Cortex of kidney (tissue), 1 donor: ENCODE data around the gene WFDC10A.
"Not testable (repeated sequence)": the region's sequence is repeated elsewhere in the genome, so short reads cannot be mapped to it uniquely, and the experiment has no call there.

Experiments
- DNase-seq: peaks from one replicate; lab custom pipeline; 2025; lab: John Stamatoyannopoulos, UW

WFDC10A gene

DNA sequence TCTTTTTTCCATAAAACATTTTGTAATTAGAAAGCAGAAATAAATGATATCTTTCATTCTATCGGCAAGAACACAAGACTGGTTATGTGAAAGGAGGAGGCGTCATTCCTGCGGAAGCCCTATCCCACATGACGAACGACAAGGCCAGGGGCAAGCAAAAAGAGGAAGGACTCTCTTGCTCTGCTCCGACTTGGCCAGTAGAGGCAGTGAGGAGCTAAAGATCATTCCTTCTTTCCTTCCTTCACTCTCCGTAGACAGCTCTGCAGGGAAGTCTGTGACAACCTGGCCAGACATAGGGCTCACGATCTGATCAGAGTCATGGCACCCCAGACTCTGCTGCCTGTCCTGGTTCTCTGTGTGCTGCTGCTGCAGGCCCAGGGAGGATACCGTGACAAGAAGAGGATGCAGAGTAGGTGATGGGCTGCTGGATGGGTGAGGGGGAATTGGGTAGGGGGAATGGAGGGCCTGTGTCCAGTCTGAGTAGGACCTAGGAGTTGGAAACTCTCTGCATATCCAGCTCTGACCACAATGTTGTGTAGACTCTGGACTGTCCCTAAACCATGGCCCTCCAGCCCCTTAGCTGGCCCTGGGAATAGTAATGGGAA is at the start of gene WFDC10A:
WFDC10A (plus strand) TSS at position 244 of the 605 bp plus-strand sequence; CDS start at position 319, 75 bp downstream.
- no peak for DNase-seq

GRCh38 chr20:45581702-45582101 is 47.8 kb upstream of the WFDC10A start:
- no peak for DNase-seq

DNA sequence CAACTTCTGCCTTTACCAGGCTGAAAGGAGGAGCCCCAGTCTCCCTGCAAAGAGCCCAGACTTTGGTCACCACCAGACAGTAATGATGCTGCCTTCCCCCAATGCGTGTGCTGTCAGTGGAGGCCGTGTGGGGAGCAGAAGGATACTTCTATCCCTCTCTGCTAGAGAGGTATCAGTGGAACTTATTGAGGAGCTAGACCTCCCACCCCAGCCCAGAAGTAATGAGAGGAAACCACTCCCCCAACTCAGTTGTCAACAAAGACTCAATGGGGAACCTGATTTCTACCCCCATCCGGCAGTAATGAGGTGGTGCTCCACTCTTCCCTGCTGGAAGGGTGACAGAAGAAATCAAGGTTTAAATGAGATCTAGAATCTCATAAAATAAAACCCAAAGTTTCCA is 46.0 kb upstream of the WFDC10A start:
- no peak for DNase-seq

GRCh38 chr20:45584294-45584693 is 45.2 kb upstream of the WFDC10A start:
- DNase-seq = not testable (repeated sequence)

DNA sequence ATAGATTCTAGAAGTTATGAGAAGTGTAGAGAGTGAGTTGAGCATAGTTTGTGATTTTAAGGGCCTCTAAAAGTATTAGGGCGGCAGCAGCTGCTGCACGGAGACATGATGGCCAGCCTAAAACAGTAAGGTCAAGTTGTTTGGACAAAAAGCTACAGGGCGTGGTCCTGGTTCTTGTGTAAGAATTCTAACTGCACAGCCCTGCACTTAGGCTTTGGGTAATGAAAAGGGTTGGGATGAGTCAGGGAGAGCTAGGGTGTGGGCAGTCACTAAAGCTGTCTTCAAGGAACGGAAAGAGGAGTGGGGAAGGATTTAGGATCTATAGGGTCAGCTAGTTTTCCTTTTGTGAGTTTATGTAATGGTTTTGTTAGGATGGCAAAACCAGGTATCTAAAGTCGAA is 43.6 kb upstream of the WFDC10A start:
- not testable (repeated sequence) for DNase-seq

DNA sequence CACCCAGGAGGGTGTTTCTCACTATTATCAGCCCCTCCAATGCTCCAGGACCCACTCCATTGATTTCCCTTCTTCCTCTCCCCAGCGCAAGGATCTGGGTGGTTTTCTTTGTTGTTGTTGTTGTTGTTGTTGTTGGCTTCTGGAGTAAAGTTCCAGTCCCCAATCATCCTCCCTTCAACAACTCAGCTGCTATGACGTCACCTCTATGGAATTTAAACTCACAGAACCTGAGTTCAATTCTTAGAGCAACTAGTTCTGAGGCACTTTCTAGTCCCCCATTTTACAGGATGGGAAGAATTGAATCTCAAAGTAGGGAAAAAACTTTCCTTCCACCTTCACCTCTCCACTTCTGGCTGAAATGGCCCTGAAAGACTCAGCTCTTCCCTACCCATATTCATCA is 40.7 kb upstream of the WFDC10A start:
- no peak for DNase-seq

- no peak for DNase-seq
Measured at GRCh38 chr20:45589725-45590124, 39.8 kb upstream of the WFDC10A start.

GRCh38 chr20:45592574-45593189 is 36.9 kb upstream of the WFDC10A start:
- no peak for DNase-seq

DNA sequence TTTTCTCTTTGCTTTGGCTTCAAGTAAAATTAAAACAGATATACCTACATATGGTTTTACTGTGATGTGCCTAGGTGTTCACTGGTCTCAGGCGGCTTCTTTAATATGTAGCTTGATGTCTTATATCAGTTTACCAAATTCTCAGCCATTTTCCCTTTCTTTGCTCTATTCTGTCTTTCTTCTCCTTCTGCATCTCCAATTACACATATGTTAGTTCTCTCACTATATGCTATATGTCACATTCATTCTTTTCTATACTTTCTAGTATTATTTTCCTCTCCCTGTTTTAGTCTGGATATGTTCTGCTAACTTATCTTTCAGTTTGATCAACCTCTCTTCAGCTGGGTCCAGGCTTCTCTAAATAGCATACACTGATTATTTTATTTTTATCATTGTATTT is 36.0 kb upstream of the WFDC10A start:
- DNase-seq = no peak

DNA sequence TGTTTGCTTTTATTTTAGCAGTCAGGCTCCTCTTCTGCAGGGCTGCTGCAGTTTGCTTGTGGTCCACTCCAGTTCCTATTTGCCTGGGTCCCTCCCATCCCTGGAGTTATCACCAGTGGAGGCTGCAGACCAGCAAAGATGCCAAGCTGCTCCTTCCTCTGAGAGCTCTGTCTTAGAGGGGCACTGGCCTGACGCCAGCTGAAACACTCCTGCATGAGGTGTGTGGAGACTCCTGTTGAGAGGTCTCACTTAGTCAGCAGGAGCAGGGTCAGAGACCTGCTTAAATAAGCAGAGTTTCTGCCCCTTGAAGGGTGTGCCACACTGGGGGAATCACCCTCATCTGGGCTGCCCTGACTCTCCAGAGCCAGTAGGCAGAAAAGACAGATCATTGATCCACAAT is 34.3 kb upstream of the WFDC10A start:
- DNase-seq = no peak

GRCh38 chr20:45607810-45608209 is 21.7 kb upstream of the WFDC10A start:
- DNase-seq = no peak

DNA sequence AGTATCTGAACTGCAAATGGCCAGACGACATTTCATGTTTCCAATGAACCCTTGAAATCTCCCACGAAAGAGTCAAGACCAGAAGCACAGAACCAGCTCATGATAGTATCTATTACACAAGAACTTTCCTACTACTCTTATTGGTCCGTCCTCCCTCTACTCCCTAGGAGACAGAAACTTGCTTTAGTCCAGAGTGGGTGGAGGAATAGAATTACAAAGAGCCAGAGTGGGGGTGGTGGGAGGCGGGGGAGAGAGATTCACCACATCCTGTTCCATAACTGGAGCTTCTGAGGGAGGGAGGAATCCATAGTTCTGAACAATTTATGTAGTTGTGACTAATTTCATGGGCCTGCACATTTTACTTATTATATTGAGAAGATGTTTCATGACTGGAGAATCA is 18.5 kb upstream of the WFDC10A start:
- no peak for DNase-seq

GRCh38 chr20:45612314-45612713 is 17.2 kb upstream of the WFDC10A start:
- DNase-seq = no peak

- DNase-seq = no peak
Measured at GRCh38 chr20:45617591-45617990, 11.9 kb upstream of the WFDC10A start.

DNA sequence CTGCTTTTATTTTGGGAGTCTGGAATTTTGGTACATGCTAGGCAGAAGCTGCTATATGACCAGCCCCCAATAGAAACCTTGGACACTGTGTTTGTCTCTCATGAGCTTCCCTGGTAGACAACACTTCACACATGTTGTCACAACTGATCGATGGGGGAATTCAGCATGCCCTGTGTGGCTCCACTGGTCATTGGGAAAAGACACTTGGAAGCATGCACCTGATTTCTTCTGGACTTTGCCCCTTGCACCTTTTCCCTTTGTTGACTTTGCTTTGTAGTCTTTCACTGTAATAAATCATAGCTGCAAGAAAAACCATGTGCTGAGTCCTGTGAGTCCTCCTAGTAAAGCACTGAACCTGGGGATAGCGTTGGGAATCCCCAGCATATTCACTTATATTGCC is 7.9 kb upstream of the WFDC10A start:
- no peak for DNase-seq

DNA sequence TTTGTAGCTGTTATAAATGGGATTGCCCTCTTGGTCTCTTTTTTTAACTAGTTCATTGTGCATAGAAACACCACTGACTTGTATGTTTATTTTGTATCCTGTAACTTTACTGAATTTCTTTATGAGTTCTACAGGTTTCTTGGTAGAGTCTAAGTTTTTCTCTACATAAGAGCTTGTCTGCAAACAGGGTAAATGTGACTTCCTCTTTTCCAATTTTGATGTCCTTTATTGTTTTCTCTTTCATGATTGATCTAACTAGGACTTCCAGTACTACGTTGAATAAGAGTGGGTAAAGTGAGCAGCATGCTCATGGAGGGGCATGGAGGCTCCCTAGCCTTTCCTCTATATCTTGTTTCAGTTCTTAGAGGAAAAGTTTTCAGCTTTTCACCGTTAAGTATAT is 3.0 kb upstream of the WFDC10A start:
- no peak for DNase-seq

DNA sequence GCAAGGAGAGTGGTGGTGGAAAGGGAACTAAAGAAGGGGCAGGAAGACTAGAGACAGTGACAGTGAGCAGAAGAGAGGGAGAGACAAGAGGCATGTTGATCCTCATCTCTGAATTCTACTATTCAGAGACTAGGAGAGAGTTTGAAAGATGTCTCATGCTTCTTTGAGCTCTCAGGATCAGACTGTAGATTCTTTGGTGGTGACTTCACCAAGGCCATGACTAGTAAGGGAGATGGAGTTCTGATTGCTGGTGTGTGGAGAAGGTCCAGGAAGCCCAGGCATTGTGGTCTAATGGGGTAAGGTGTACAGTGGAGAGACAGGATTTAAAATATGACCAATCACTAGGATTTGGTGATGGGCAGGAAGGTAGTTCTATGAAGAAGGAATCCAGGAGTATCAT is 832 bp downstream of the WFDC10A start:
- no peak for DNase-seq

DNA sequence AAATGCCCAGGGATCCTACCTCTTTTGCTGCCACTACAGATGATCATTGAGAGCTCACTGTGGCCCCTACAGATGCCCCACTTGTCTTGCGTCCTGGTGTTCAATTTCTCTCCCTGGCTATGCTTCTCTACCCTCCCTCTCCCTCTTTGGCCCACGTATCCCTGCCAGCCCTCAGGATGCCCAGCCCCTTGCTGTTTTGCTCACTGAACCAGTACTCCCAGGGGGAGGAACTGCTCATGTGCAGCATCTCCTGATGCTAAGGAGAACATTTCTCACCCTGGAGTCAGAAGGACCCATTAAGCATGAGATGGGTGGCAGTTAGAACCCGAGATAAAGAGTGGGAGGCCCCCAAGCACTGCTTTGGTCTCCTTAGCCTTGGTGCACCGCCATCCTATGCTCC is 1.6 kb downstream of the WFDC10A start, which contains the start of gene WFDC9:
WFDC9 (minus strand) TSS at position 101 of the 400 bp plus-strand sequence. CDS start 21,103 bp downstream, outside the sequence.
- DNase-seq = no peak

DNA sequence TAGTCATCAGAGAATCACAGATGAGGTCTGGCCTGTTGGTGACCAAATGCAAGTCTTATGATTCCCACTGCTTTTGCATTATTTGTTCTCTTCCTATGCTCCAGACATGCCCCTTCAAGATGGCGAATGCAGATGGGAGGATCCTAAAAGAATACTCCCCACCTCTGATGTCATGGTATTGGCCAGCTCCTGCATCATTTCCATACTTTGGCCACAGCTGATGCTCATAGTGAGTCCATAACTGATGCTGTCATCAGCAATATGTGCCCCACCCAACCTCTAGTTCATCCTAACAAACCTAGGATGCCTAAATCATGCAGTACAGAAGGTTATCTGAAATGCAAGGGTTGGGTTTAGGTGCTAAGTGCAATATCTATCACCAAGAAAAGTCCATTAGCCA is 7.0 kb downstream of the WFDC10A start:
- no peak for DNase-seq

DNA sequence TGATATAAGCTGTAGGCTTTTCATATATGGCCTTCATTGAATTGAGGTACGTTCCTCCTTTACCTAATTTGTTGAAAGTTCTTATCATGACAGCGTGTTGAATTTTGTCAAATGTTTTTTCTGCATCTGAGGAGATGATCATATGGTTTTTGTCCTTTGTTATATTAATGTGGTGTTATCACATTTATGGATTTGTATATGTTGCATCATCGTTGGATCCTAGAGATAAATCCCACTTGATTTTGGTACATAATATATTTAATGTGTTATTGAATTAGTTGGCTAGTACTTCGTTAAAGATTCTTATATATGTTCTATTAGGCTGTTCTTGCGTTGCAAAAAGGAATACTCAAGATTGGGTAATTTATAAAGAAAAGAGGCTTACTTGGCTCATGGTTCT is 10.1 kb downstream of the WFDC10A start:
- no peak for DNase-seq

GRCh38 chr20:45641076-45641475 is 11.5 kb downstream of the WFDC10A start:
- not testable (repeated sequence) for DNase-seq

DNA sequence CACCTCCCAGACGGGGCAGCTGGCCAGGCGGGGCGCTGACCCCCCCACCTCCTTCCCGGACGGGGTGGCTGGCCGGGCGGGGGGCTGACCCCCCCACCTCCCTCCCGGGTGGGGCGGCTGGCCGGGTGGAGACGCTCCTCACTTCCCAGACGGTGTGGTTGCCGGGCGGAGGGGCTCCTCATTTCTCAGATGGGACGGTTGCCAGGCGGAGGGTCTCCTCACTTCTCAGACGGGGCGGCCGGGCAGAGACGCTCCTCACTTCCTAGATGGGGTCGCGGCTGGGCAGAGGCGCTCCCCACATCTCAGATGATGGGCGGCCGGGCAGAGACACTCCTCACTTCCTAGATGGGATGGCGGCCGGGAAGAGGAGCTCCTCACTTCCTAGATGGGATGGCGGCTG is 16.3 kb downstream of the WFDC10A start:
- not testable (repeated sequence) for DNase-seq

- DNase-seq = no peak
Measured at GRCh38 chr20:45646875-45647274, 17.3 kb downstream of the WFDC10A start.
